ENCODE data around the gene SPAG8.

The SPAG8 gene

GRCh38 chr9:35836595-35836994, 24.5 kb upstream of the SPAG8 start:
- no peak for DNase-seq

- DNase-seq: no peak
Measured at GRCh38 chr9:35835766-35836165, 23.7 kb upstream of the SPAG8 start.

GRCh38 chr9:35835216-35835632, 23.2 kb upstream of the SPAG8 start:
- DNase-seq: no peak

GRCh38 chr9:35834260-35835215, 22.5 kb upstream of the SPAG8 start:
- DNase-seq: no peak

- DNase-seq: no peak
Measured at GRCh38 chr9:35832814-35833213, 20.8 kb upstream of the SPAG8 start.

- no peak for DNase-seq
Measured at GRCh38 chr9:35831040-35831439, 19.0 kb upstream of the SPAG8 start.

- DNase-seq: no peak
Measured at GRCh38 chr9:35829764-35830096, 17.7 kb upstream of the SPAG8 start.

GRCh38 chr9:35829084-35829763, 17.2 kb upstream of the SPAG8 start, which contains the start of gene TMEM8B:
Gene TMEM8B, plus strand, starts transcription at chr9:35829228. Its CDS starts 220 bp downstream, at chr9:35829448.
- peak; percentile 90 for DNase-seq

GRCh38 chr9:35828716-35829083, 16.6 kb upstream of the SPAG8 start, which contains the start of gene FAM221B:
Gene FAM221B, minus strand, starts transcription at chr9:35828732. Its CDS starts 2,571 bp downstream, at chr9:35826161.
- DNase-seq: no peak

- DNase-seq: no peak
Measured at GRCh38 chr9:35827486-35827885, 15.4 kb upstream of the SPAG8 start.

- no peak for DNase-seq
Measured at GRCh38 chr9:35826071-35826701, 14.1 kb upstream of the SPAG8 start.

GRCh38 chr9:35822926-35823325, 10.9 kb upstream of the SPAG8 start:
- no peak for DNase-seq

GRCh38 chr9:35820076-35820475, 8.0 kb upstream of the SPAG8 start:
- no peak for DNase-seq

- DNase-seq: no peak
Measured at GRCh38 chr9:35818341-35818740, 6.3 kb upstream of the SPAG8 start.

GRCh38 chr9:35816708-35817107, 4.6 kb upstream of the SPAG8 start:
- no peak for DNase-seq

GRCh38 chr9:35814841-35815543, 2.9 kb upstream of the SPAG8 start, which contains the start of gene HINT2:
Gene HINT2, minus strand, starts transcription at chr9:35815042. Its CDS starts 63 bp downstream, at chr9:35814979.
- DNase-seq: peak; percentile 96

- DNase-seq: peak; percentile 10
Measured at GRCh38 chr9:35814106-35814840, 2.2 kb upstream of the SPAG8 start.

GRCh38 chr9:35813434-35814105, 1.5 kb upstream of the SPAG8 start:
- DNase-seq: no peak

GRCh38 chr9:35811381-35812024, 559 bp downstream of the SPAG8 start:
- no peak for DNase-seq

GRCh38 chr9:35810122-35810521, 1.9 kb downstream of the SPAG8 start:
- no peak for DNase-seq

- DNase-seq: no peak
Measured at GRCh38 chr9:35808433-35808832, 3.6 kb downstream of the SPAG8 start.
